Measurements from ENCODE around the gene APBA2.

APBA2 gene

GRCh38 chr15:28892789-28893610, 7.2 kb downstream of the APBA2 start:
- no peak overlapping the region for H3K4me3 ChIP-seq (ENCODE audit: low read depth in 1 of 5, low read length in 5 of 5)
- no peak overlapping the region for H3K27ac ChIP-seq (ENCODE audit: low read depth, low read length)
- no peak overlapping the region for H3K9ac ChIP-seq (ENCODE audit: low read length in 5 of 5)
- H3K4me1 ChIP-seq (ENCODE audit: control insufficient read depth in 5 of 5, insufficient read depth in 5 of 5, low read length in 5 of 5), result no peaks in the 10 kb centered on the region
- no peaks in the 10 kb centered on the region for H3K36me3 ChIP-seq (ENCODE audit: control insufficient read depth in 5 of 5, insufficient read depth in 5 of 5, low read length in 5 of 5)
- H3K27me3 ChIP-seq (ENCODE audit: control insufficient read depth in 5 of 5, insufficient read depth in 4 of 5, low read length in 5 of 5), result peaks cover 0 to 6% (median 0%) of the 10 kb centered on the region in 5 donors
- no peaks in the 10 kb centered on the region for H3K9me3 ChIP-seq (ENCODE audit: control insufficient read depth in 5 of 5, low read length in 5 of 5)

GRCh38 chr15:28894631-28895030, 8.9 kb downstream of the APBA2 start:
- Histone ChIP-seq H3K4me3 (ENCODE audit: low read depth in 1 of 5, low read length in 5 of 5) (no peak overlapping the region), H3K27ac (ENCODE audit: low read depth, low read length) (no peak overlapping the region), H3K27me3 (ENCODE audit: control insufficient read depth in 5 of 5, insufficient read depth in 4 of 5, low read length in 5 of 5) (peaks cover 0 to 3% (median 0%) of the 10 kb centered on the region in 5 donors), H3K9ac (ENCODE audit: low read length in 5 of 5) (no peak overlapping the region), H3K36me3 (ENCODE audit: control insufficient read depth in 5 of 5, insufficient read depth in 5 of 5, low read length in 5 of 5) (no peaks in the 10 kb centered on the region), H3K4me1 (ENCODE audit: control insufficient read depth in 5 of 5, insufficient read depth in 5 of 5, low read length in 5 of 5) (no peaks in the 10 kb centered on the region), H3K9me3 (ENCODE audit: control insufficient read depth in 5 of 5, low read length in 5 of 5) (no peaks in the 10 kb centered on the region)

- Histone ChIP-seq H3K27me3 (ENCODE audit: control insufficient read depth in 5 of 5, insufficient read depth in 4 of 5, low read length in 5 of 5) (peaks cover 0 to 3% (median 0%) of the 10 kb centered on the region in 5 donors), H3K4me1 (ENCODE audit: control insufficient read depth in 5 of 5, insufficient read depth in 5 of 5, low read length in 5 of 5) (no peaks in the 10 kb centered on the region), H3K9ac (ENCODE audit: low read length in 5 of 5) (no peak overlapping the region), H3K36me3 (ENCODE audit: control insufficient read depth in 5 of 5, insufficient read depth in 5 of 5, low read length in 5 of 5) (no peaks in the 10 kb centered on the region), H3K9me3 (ENCODE audit: control insufficient read depth in 5 of 5, low read length in 5 of 5) (no peaks in the 10 kb centered on the region), H3K27ac (ENCODE audit: low read depth, low read length) (no peak overlapping the region), H3K4me3 (ENCODE audit: low read depth in 1 of 5, low read length in 5 of 5) (no peak overlapping the region)
Measured at GRCh38 chr15:28895146-28895545, 9.4 kb downstream of the APBA2 start.

GRCh38 chr15:28895566-28895965, 9.8 kb downstream of the APBA2 start:
- Histone ChIP-seq H3K9ac (ENCODE audit: low read length in 5 of 5) (no peak overlapping the region), H3K4me3 (ENCODE audit: low read depth in 1 of 5, low read length in 5 of 5) (no peak overlapping the region), H3K4me1 (ENCODE audit: control insufficient read depth in 5 of 5, insufficient read depth in 5 of 5, low read length in 5 of 5) (no peaks in the 10 kb centered on the region), H3K27ac (ENCODE audit: low read depth, low read length) (no peak overlapping the region), H3K27me3 (ENCODE audit: control insufficient read depth in 5 of 5, insufficient read depth in 4 of 5, low read length in 5 of 5) (peaks cover 0 to 3% (median 0%) of the 10 kb centered on the region in 5 donors), H3K9me3 (ENCODE audit: control insufficient read depth in 5 of 5, low read length in 5 of 5) (no peaks in the 10 kb centered on the region), H3K36me3 (ENCODE audit: control insufficient read depth in 5 of 5, insufficient read depth in 5 of 5, low read length in 5 of 5) (no peaks in the 10 kb centered on the region)

GRCh38 chr15:28896951-28897350, 11.2 kb downstream of the APBA2 start:
- no peak overlapping the region for H3K9ac ChIP-seq (ENCODE audit: low read length in 5 of 5)
- no peaks in the 10 kb centered on the region for H3K4me1 ChIP-seq (ENCODE audit: control insufficient read depth in 5 of 5, insufficient read depth in 5 of 5, low read length in 5 of 5)
- no peak overlapping the region for H3K4me3 ChIP-seq (ENCODE audit: low read depth in 1 of 5, low read length in 5 of 5)
- H3K27ac ChIP-seq (ENCODE audit: low read depth, low read length), result no peak overlapping the region
- peaks cover 0 to 3% (median 0%) of the 10 kb centered on the region in 5 donors for H3K27me3 ChIP-seq (ENCODE audit: control insufficient read depth in 5 of 5, insufficient read depth in 4 of 5, low read length in 5 of 5)
- H3K36me3 ChIP-seq (ENCODE audit: control insufficient read depth in 5 of 5, insufficient read depth in 5 of 5, low read length in 5 of 5), result no peaks in the 10 kb centered on the region
- H3K9me3 ChIP-seq (ENCODE audit: control insufficient read depth in 5 of 5, low read length in 5 of 5), result no peaks in the 10 kb centered on the region

- Histone ChIP-seq H3K36me3 (ENCODE audit: control insufficient read depth in 5 of 5, insufficient read depth in 5 of 5, low read length in 5 of 5) (no peaks in the 10 kb centered on the region), H3K27me3 (ENCODE audit: control insufficient read depth in 5 of 5, insufficient read depth in 4 of 5, low read length in 5 of 5) (peaks cover 0 to 3% (median 0%) of the 10 kb centered on the region in 5 donors), H3K27ac (ENCODE audit: low read depth, low read length) (no peak overlapping the region), H3K9me3 (ENCODE audit: control insufficient read depth in 5 of 5, low read length in 5 of 5) (no peaks in the 10 kb centered on the region), H3K4me1 (ENCODE audit: control insufficient read depth in 5 of 5, insufficient read depth in 5 of 5, low read length in 5 of 5) (no peaks in the 10 kb centered on the region), H3K9ac (ENCODE audit: low read length in 5 of 5) (no peak overlapping the region), H3K4me3 (ENCODE audit: low read depth in 1 of 5, low read length in 5 of 5) (no peak overlapping the region)
Measured at GRCh38 chr15:28897861-28898585, 12.2 kb downstream of the APBA2 start.

GRCh38 chr15:28899061-28899738, 13.4 kb downstream of the APBA2 start:
- Histone ChIP-seq H3K36me3 (ENCODE audit: control insufficient read depth in 5 of 5, insufficient read depth in 5 of 5, low read length in 5 of 5) (no peaks in the 10 kb centered on the region), H3K4me1 (ENCODE audit: control insufficient read depth in 5 of 5, insufficient read depth in 5 of 5, low read length in 5 of 5) (no peaks in the 10 kb centered on the region), H3K27ac (ENCODE audit: low read depth, low read length) (no peak overlapping the region), H3K4me3 (ENCODE audit: low read depth in 1 of 5, low read length in 5 of 5) (no peak overlapping the region), H3K9me3 (ENCODE audit: control insufficient read depth in 5 of 5, low read length in 5 of 5) (no peaks in the 10 kb centered on the region), H3K27me3 (ENCODE audit: control insufficient read depth in 5 of 5, insufficient read depth in 4 of 5, low read length in 5 of 5) (peaks cover 0 to 3% (median 0%) of the 10 kb centered on the region in 5 donors), H3K9ac (ENCODE audit: low read length in 5 of 5) (no peak overlapping the region)

- H3K4me3 ChIP-seq (ENCODE audit: low read depth in 1 of 5, low read length in 5 of 5), result no peak overlapping the region
- no peaks in the 10 kb centered on the region for H3K9me3 ChIP-seq (ENCODE audit: control insufficient read depth in 5 of 5, low read length in 5 of 5)
- no peaks in the 10 kb centered on the region for H3K36me3 ChIP-seq (ENCODE audit: control insufficient read depth in 5 of 5, insufficient read depth in 5 of 5, low read length in 5 of 5)
- peaks cover 0 to 7% (median 0%) of the 10 kb centered on the region in 5 donors for H3K27me3 ChIP-seq (ENCODE audit: control insufficient read depth in 5 of 5, insufficient read depth in 4 of 5, low read length in 5 of 5)
- H3K9ac ChIP-seq (ENCODE audit: low read length in 5 of 5), result no peak overlapping the region
- H3K27ac ChIP-seq (ENCODE audit: low read depth, low read length), result no peak overlapping the region
- H3K4me1 ChIP-seq (ENCODE audit: control insufficient read depth in 5 of 5, insufficient read depth in 5 of 5, low read length in 5 of 5), result no peaks in the 10 kb centered on the region
Measured at GRCh38 chr15:28900041-28900891, 14.5 kb downstream of the APBA2 start.

GRCh38 chr15:28900892-28901586, 15.3 kb downstream of the APBA2 start:
- H3K4me3 ChIP-seq (ENCODE audit: low read depth in 1 of 5, low read length in 5 of 5), result no peak overlapping the region
- H3K36me3 ChIP-seq (ENCODE audit: control insufficient read depth in 5 of 5, insufficient read depth in 5 of 5, low read length in 5 of 5), result no peaks in the 10 kb centered on the region
- H3K9me3 ChIP-seq (ENCODE audit: control insufficient read depth in 5 of 5, low read length in 5 of 5), result no peaks in the 10 kb centered on the region
- peaks cover 0 to 7% (median 0%) of the 10 kb centered on the region in 5 donors for H3K27me3 ChIP-seq (ENCODE audit: control insufficient read depth in 5 of 5, insufficient read depth in 4 of 5, low read length in 5 of 5)
- no peak overlapping the region for H3K27ac ChIP-seq (ENCODE audit: low read depth, low read length)
- no peak overlapping the region for H3K9ac ChIP-seq (ENCODE audit: low read length in 5 of 5)
- no peaks in the 10 kb centered on the region for H3K4me1 ChIP-seq (ENCODE audit: control insufficient read depth in 5 of 5, insufficient read depth in 5 of 5, low read length in 5 of 5)

Measured in subcutaneous abdominal adipose tissue (tissue), 5 donors.